Nephron progenitor cell (in vitro differentiated cells): ENCODE results near the gene HSD17B13.

Experiments used
- DNase-seq: peaks from one replicate; pipeline ENCODE4 v3.0.0; 2021
- H3K27ac Mint-ChIP-seq: 2 replicates; pipeline ENCODE4 v1.8.0; 2021; ENCODE audit warnings: mild to moderate bottlenecking, moderate library complexity, mixed read lengths
- H3K27me3 Mint-ChIP-seq: 2 replicates; pipeline ENCODE4 v1.8.0; 2021; ENCODE audit warnings: mild to moderate bottlenecking, low read depth, mixed read lengths; ENCODE audit not compliant: poor library complexity
- H3K36me3 Mint-ChIP-seq: 2 replicates; pipeline ENCODE4 v1.8.0; 2021; ENCODE audit warnings: low read depth, mixed read lengths
- H3K4me1 Mint-ChIP-seq: 2 replicates; pipeline ENCODE4 v1.8.0; 2021; ENCODE audit warnings: mixed read lengths
- H3K4me3 Mint-ChIP-seq: 2 replicates; pipeline ENCODE4 v1.8.0; 2021; ENCODE audit warnings: mild to moderate bottlenecking, moderate library complexity, mixed read lengths
- H3K9me3 Mint-ChIP-seq: 2 replicates; pipeline ENCODE4 v1.8.0; 2021; ENCODE audit warnings: mild to moderate bottlenecking, moderate library complexity, mixed read lengths
- TF ChIP-seq, protein P1 (sequence below): fragments of 200-600 bp; sonication (generic); IDR thresholded peaks from 2 replicates; pipeline ENCODE4 v1.5.0; 2021; ENCODE audit warnings: antibody characterized with exemption

The HSD17B13 gene

DNA sequence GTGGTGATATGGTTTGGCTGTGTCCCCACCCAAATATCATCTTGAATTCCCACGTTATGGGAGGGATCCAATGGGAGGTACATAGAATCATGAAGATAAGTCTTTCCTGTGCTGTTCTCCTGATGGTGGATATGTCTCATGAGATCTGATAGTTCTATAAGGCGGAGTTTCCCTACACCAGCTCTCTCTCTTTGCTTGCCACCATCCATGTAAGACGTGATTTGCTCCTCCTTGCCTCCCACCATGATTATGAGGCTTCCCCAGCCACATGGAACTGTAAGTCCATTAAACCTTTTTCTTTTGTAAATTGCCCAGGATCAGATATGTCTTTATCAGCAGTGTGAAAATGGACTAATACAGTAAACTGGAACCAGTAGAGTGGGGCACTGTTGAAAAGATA, 39.5 kb downstream of the HSD17B13 start:
- Mint-ChIP-seq H3K27ac (no peak overlapping the region), H3K4me1 (peaks cover 34% of the 10 kb centered on the region), H3K27me3 (no peaks in the 10 kb centered on the region), H3K9me3 (peaks cover 65% of the 10 kb centered on the region), H3K36me3 (peaks cover 23% of the 10 kb centered on the region), H3K4me3 (no peak overlapping the region)
- TF ChIP-seq, protein P1, sequence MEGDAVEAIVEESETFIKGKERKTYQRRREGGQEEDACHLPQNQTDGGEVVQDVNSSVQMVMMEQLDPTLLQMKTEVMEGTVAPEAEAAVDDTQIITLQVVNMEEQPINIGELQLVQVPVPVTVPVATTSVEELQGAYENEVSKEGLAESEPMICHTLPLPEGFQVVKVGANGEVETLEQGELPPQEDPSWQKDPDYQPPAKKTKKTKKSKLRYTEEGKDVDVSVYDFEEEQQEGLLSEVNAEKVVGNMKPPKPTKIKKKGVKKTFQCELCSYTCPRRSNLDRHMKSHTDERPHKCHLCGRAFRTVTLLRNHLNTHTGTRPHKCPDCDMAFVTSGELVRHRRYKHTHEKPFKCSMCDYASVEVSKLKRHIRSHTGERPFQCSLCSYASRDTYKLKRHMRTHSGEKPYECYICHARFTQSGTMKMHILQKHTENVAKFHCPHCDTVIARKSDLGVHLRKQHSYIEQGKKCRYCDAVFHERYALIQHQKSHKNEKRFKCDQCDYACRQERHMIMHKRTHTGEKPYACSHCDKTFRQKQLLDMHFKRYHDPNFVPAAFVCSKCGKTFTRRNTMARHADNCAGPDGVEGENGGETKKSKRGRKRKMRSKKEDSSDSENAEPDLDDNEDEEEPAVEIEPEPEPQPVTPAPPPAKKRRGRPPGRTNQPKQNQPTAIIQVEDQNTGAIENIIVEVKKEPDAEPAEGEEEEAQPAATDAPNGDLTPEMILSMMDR: no peak
- no peak for DNase-seq

DNA sequence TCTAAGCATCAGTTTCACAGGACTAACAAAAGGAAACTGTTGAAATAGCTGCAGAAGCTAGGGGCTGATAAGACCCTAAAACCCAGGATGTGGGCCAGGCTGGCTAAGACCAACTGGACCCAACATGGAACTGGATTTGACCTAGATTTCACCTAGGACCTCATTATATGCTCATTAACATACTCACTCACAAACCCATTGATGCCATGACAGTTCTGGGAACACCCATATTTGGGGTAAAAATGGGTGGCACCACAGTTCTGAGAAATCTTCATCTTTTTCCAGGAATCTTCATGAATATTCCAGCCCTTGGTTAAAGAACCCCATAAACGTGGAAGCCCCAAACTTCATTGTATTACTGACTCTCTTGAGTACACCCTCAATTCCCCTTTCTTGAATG, 41.1 kb downstream of the HSD17B13 start:
- no peak for DNase-seq
- Mint-ChIP-seq H3K4me3 (no peak overlapping the region), H3K36me3 (peaks cover 23% of the 10 kb centered on the region), H3K27me3 (no peaks in the 10 kb centered on the region), H3K4me1 (peaks cover 38% of the 10 kb centered on the region), H3K9me3 (peaks cover 66% of the 10 kb centered on the region), H3K27ac (no peak overlapping the region)
- TF ChIP-seq, protein P1: no peak

DNA sequence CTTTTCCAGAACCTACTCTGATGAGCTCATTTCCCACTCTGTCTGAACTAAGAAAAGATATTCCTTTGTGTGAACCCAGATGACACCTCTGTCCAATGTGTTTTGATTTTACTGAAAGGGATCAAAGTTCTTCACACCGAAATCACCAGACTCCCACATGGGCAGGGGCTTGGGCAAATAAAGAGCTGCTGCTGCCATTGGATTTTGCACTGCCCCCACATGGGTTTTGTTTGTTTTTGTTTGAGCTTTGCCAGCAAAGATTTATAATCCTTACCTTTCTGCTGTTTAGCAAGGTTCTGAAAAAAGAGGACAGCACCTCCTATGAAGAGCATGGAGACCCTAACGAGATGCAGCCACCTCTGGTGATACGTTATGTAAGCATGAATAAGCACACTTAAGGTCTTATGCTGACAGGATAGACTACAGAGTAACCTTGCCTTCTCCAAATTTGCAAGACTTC, 44.3 kb downstream of the HSD17B13 start:
- peaks cover 7% of the 10 kb centered on the region for H3K36me3 Mint-ChIP-seq
- no peaks in the 10 kb centered on the region for H3K27me3 Mint-ChIP-seq
- TF ChIP-seq, protein P1: no peak
- H3K9me3 Mint-ChIP-seq: peaks cover 44% of the 10 kb centered on the region
- H3K4me3 Mint-ChIP-seq: peak overlapping the region; percentile 8
- H3K27ac Mint-ChIP-seq: peak overlapping the region; percentile 86
- DNase-seq: peak; percentile 10
- peaks cover 38% of the 10 kb centered on the region for H3K4me1 Mint-ChIP-seq

DNA sequence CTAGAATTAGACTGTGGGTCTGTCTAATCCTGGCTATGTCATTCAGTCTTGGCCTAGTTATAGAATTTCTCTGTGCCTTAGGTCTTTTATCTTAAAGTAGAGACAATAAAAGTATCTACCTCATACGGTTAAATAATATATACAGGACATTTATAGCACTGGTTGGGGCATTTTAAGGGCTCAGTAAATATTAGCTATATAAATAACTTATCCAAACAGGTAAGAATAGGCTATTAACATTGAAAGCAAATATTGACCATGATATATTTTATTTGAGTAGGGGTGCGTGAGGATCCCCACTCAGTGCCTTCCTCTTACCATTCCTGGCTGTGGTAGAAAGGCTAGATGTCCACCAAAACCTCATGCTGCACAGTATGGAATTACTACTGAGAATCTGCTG, 47.4 kb downstream of the HSD17B13 start:
- Mint-ChIP-seq H3K27ac (no peak overlapping the region), H3K4me3 (no peak overlapping the region)

DNA sequence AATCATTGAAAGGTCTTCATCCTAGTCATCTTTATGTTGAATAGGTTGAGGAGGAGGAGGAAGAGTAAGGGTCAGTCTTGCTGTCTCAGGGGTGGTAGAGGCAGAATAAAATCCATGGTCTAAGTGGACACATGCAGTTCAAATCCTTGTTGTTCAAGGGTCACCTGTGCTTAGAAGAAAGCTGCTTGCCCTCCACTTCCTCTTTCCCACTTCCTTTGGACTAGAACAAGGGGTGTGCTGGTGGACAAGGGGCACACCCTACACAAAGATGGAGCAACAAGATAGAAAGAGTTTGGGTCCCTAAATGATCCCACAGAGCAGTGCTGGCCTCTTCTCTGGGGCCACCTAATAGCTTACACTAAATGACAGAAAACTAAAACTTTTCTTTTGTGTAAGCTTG, 47.9 kb downstream of the HSD17B13 start:
- no peaks in the 10 kb centered on the region for H3K27me3 Mint-ChIP-seq
- no peak overlapping the region for H3K4me3 Mint-ChIP-seq
- no peak for DNase-seq
- peak overlapping the region; percentile 59 for H3K27ac Mint-ChIP-seq
- TF ChIP-seq, protein P1: no peak
- H3K9me3 Mint-ChIP-seq: peaks cover 26% of the 10 kb centered on the region
- no peaks in the 10 kb centered on the region for H3K36me3 Mint-ChIP-seq
- peaks cover 21% of the 10 kb centered on the region for H3K4me1 Mint-ChIP-seq

More for the DNA sequence above, 47.4 kb downstream of the HSD17B13 start:
- Mint-ChIP-seq H3K9me3 (peaks cover 26% of the 10 kb centered on the region), H3K4me1 (peaks cover 26% of the 10 kb centered on the region), H3K36me3 (no peaks in the 10 kb centered on the region), H3K27me3 (no peaks in the 10 kb centered on the region)
- DNase-seq: no peak
- TF ChIP-seq, protein P1: no peak

DNA sequence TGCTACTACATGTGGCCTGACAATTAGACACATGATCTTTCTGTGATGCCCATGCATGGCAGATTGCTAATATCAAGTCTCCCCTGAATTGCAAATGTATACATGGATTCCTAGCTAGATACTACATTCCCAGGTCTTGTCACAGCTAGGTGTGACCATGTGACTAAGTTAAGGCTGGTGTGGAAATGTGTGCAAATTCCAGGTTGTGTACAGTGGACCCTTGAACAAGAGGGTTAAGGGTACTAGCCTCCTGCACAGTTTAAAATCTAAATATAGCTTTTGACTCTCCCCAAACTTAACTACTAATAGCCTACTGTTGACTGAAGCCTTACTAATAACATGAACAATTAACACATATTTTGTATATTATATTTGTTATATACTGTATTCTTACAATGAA, 48.4 kb downstream of the HSD17B13 start:
- Mint-ChIP-seq H3K27ac (no peak overlapping the region), H3K9me3 (peaks cover 26% of the 10 kb centered on the region), H3K36me3 (no peaks in the 10 kb centered on the region), H3K27me3 (no peaks in the 10 kb centered on the region), H3K4me1 (peaks cover 16% of the 10 kb centered on the region), H3K4me3 (no peak overlapping the region)
- TF ChIP-seq, protein P1: no peak
- no peak for DNase-seq
